Endothelial cell of umbilical vein (primary cell): ENCODE data around the gene MYH11. TPM values are rescaled to one million over a fixed set of nuclear protein-coding genes. Genes with fewer than 3 reads are reported as not detected.

Source experiments
- BruUV-seq: library from RNA; stranded (reverse); fragments of 400-500 nt; replicated peaks from 2 replicates; lab custom pipeline; 2021; lab: Mats Ljungman, UMichigan
- CTCF ChIA-PET: fragments of 300-600, 350-600 bp; sonication (Branson Sonifier 250); formaldehyde crosslinking; loops from one replicate; lab custom pipeline; 2021; ENCODE audit warnings: antibody characterized with exemption, inconsistent platforms; lab: Charles Lee
- POLR2A ChIA-PET: fragments of 300-600, 350-600 bp; sonication (Branson Sonifier 250); formaldehyde crosslinking; loops from one replicate; lab custom pipeline; 2021; ENCODE audit warnings: antibody characterized with exemption, inconsistent platforms; lab: Charles Lee
- DNase-seq: peaks from one replicate; pipeline ENCODE4 v3.0.0-alpha.2; 2011; ENCODE audit warnings: low read depth, low spot score
- FAIRE-seq: peaks from 2 replicates; lab custom pipeline; 2011; peaks lifted over from hg19 to GRCh38; lab: Jason Lieb, UNC
- H2AFZ ChIP-seq: 2 replicates; pipeline ENCODE4 v1.6.0; 2012; ENCODE audit warnings: low read depth, low read length, control low read depth, inconsistent platforms
- H3K27ac ChIP-seq: 2 replicates; pipeline ENCODE4 v1.5.1; 2011; ENCODE audit warnings: low read depth, mild to moderate bottlenecking, control low read depth, low read length, moderate library complexity; ENCODE audit not compliant: insufficient read depth
- H3K27me3 ChIP-seq, 2 experiments: 2 replicates each; pipeline versions ENCODE4 v1.6.0 to v1.6.1; 2011; ENCODE audit warnings: low read length in 2 of 2, mixed read lengths in 1 of 2; ENCODE audit not compliant: control insufficient read depth in 2 of 2, insufficient read depth in 2 of 2
- H3K36me3 ChIP-seq, 2 experiments: 2 replicates in 1 of 2; 3 replicates in 1 of 2; pipeline ENCODE4 v1.5.1; 2011; ENCODE audit warnings: low read length in 2 of 2, mild to moderate bottlenecking in 1 of 2, moderate library complexity in 1 of 2; ENCODE audit not compliant: control insufficient read depth in 2 of 2, insufficient read depth in 2 of 2; ENCODE audit errors: extremely low read depth in 1 of 2
- H3K4me1 ChIP-seq: 3 replicates; pipeline ENCODE4 v1.5.1; 2011; ENCODE audit warnings: mild to moderate bottlenecking, low read length; ENCODE audit not compliant: control insufficient read depth, insufficient read depth; ENCODE audit errors: extremely low read depth
- H3K4me2 ChIP-seq: 2 replicates; pipeline ENCODE4 v1.6.1; 2011; ENCODE audit warnings: low read length, control low read depth, mixed read lengths; ENCODE audit not compliant: insufficient read depth
- H3K4me3 ChIP-seq, 3 experiments: fragments of 200-600 bp in 1 of 3; sonication (generic), shearing (Covaris generic) in 1 of 3; replicated peaks in 1 of 3; 2 replicates each; pipeline ENCODE4 v1.5.1; 2011 to 2016; ENCODE audit warnings: control low read depth in 3 of 3, low read length in 3 of 3, mild to moderate bottlenecking in 2 of 3, inconsistent platforms in 1 of 3, low read depth in 1 of 3, moderate library complexity in 1 of 3; ENCODE audit not compliant: insufficient read depth in 1 of 3
- H3K79me2 ChIP-seq: 2 replicates; pipeline ENCODE4 v1.6.0; 2012; ENCODE audit warnings: low read length, inconsistent platforms; ENCODE audit not compliant: control insufficient read depth, insufficient read depth
- H3K9ac ChIP-seq: replicated peaks from 2 replicates; pipeline ENCODE3; 2011; ENCODE audit warnings: low read length, control low read depth; ENCODE audit not compliant: insufficient read depth; ENCODE audit errors: extremely low read depth
- H3K9me1 ChIP-seq: replicated peaks from 3 replicates; pipeline ENCODE4 v1.6.0; 2011; ENCODE audit warnings: mild to moderate bottlenecking, low read length; ENCODE audit not compliant: control insufficient read depth, insufficient read depth; ENCODE audit errors: extremely low read depth
- H3K9me3 ChIP-seq: replicated peaks from 2 replicates; pipeline ENCODE4 v1.5.1; 2012; ENCODE audit warnings: low read length, inconsistent platforms; ENCODE audit not compliant: control insufficient read depth, insufficient read depth
- H4K20me1 ChIP-seq: replicated peaks from 2 replicates; pipeline ENCODE3; 2011; ENCODE audit warnings: mild to moderate bottlenecking, low read length; ENCODE audit not compliant: control insufficient read depth, insufficient read depth; ENCODE audit errors: extremely low read depth
- EZH2 ChIP-seq: IDR thresholded peaks from 2 replicates; pipeline ENCODE4 v1.6.1; 2012; ENCODE audit warnings: borderline replicate concordance, low read depth, mild to moderate bottlenecking, moderate library complexity, low read length, inconsistent platforms; ENCODE audit not compliant: severe bottlenecking
- FOS ChIP-seq: IDR thresholded peaks from 2 replicates; pipeline ENCODE4 v1.6.1; 2011; ENCODE audit warnings: mild to moderate bottlenecking, low read length, moderate library complexity, borderline replicate concordance; ENCODE audit not compliant: insufficient read depth
- GATA2 ChIP-seq: IDR thresholded peaks from 2 replicates; pipeline ENCODE4 v1.7.0; 2011; ENCODE audit warnings: low read depth, mild to moderate bottlenecking, moderate library complexity, mixed read lengths, low read length; ENCODE audit not compliant: insufficient read length, insufficient read depth
- JUN ChIP-seq: IDR thresholded peaks from 2 replicates; pipeline ENCODE4 v1.6.1; 2011; ENCODE audit warnings: borderline replicate concordance, low read depth; ENCODE audit not compliant: insufficient read length, insufficient read depth
- MYC ChIP-seq: IDR thresholded peaks from one replicate; pipeline ENCODE4 v1.6.1; 2011; ENCODE audit warnings: mild to moderate bottlenecking, low read depth, low read length
- POLR2A ChIP-seq: IDR thresholded peaks from 2 replicates; pipeline ENCODE4 v1.6.1; 2012; ENCODE audit warnings: low read depth, mild to moderate bottlenecking, control low read depth, low read length
- POLR2AphosphoS5 ChIP-seq: IDR thresholded peaks from 2 replicates; pipeline ENCODE4 v1.6.1; 2012; ENCODE audit warnings: low read depth, mild to moderate bottlenecking, control low read depth, low read length, moderate library complexity; ENCODE audit not compliant: insufficient read depth
- dilution Hi-C: fragments of 300-500 bp; cut with MboI; formaldehyde crosslinking; loops from one replicate; pipeline ENCODE4 v1.15.0; 2019; ENCODE audit warnings: low sequenced_read_pairs; ENCODE audit not compliant: extremely low pct_ligation_motif_present
- intact Hi-C: fragments of 100-400 bp; cut with micrococcal nuclease; formaldehyde crosslinking; loops from one replicate; pipeline ENCODE4 v1.10.0; 2022
- polyA plus RNA-seq, 4 experiments: library from polyadenylated mRNA; depleted of rRNA in 3 of 4; stranded (reverse) in 3 of 4; unstranded in 1 of 4; fragments of >200 nt; gene quantifications; 2 replicates each; pipeline versions ENCODE4 v1.2.1 to v1.2.3, GENCODE V29; 2011 to 2012; ENCODE audit warnings: missing spikeins in 1 of 4
- total RNA-seq: library from RNA; stranded (reverse); gene quantifications from 2 replicates; pipeline ENCODE4 v1.2.3, GENCODE V29; 2021
- TF ChIP-seq, protein P1 (sequence below), 2 donors: IDR thresholded peaks; 1 replicate in 1 of 2; 2 replicates in 1 of 2; pipeline ENCODE4 v1.5.1; 2011; ENCODE audit warnings: low read length in 2 of 2, mild to moderate bottlenecking in 2 of 2, moderate library complexity in 2 of 2, control low read depth in 1 of 2, inconsistent platforms in 1 of 2, low read depth in 1 of 2; ENCODE audit not compliant: insufficient read depth in 1 of 2; ENCODE audit errors: extremely low read depth in 1 of 2
- TF ChIP-seq, protein P2 (sequence below): IDR thresholded peaks from 2 replicates; pipeline ENCODE4 v1.6.1; 2011; ENCODE audit not compliant: insufficient read depth, insufficient read length

MYH11 gene
- total and polyA plus RNA-seq, 2 donors (not counting 3 experiments of a cell fraction or from before 2014, with no cell fraction given) = not detected

DNA sequence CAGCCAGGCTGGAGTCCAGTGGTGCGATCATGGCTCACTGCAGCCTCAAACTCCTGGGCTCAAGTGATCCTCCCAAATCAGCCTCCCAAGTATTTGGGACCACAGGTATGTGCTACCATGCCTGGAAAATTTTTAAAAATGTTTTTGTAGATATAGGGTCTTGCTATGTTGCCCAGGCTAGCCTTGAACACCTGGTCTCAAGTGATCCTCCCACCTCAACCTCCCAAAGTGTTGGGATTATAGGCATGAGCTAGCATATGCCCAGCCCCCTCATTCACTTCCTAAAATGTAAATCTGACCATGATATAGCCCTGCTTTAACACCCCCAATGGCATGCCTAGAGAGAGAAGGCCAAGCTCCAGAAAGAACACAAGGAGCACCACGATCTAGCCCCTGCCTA is 108.2 kb downstream of the MYH11 start:
- no peaks in the 10 kb centered on the region for H3K27me3 ChIP-seq
- POLR2A ChIA-PET = no interaction called here
- no peaks in the 10 kb centered on the region for H3K4me1 ChIP-seq
- no peaks in the 10 kb centered on the region for H3K9me1 ChIP-seq
- no peaks in the 10 kb centered on the region for H3K79me2 ChIP-seq
- intact Hi-C loops = no loop called here
- DNase-seq (no peak), FAIRE-seq (no peak)
- TF ChIP-seq JUN (no peak), POLR2AphosphoS5 (no peak), POLR2A (no peak), MYC (no peak), EZH2 (no peak), FOS (no peak), GATA2 (no peak)
- TF ChIP-seq, protein P1, sequence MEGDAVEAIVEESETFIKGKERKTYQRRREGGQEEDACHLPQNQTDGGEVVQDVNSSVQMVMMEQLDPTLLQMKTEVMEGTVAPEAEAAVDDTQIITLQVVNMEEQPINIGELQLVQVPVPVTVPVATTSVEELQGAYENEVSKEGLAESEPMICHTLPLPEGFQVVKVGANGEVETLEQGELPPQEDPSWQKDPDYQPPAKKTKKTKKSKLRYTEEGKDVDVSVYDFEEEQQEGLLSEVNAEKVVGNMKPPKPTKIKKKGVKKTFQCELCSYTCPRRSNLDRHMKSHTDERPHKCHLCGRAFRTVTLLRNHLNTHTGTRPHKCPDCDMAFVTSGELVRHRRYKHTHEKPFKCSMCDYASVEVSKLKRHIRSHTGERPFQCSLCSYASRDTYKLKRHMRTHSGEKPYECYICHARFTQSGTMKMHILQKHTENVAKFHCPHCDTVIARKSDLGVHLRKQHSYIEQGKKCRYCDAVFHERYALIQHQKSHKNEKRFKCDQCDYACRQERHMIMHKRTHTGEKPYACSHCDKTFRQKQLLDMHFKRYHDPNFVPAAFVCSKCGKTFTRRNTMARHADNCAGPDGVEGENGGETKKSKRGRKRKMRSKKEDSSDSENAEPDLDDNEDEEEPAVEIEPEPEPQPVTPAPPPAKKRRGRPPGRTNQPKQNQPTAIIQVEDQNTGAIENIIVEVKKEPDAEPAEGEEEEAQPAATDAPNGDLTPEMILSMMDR (IDR thresholded peaks at IDR 0.05; ENCODE audit: extremely low read depth in 1 of 2, insufficient read depth in 1 of 2, low read depth in 1 of 2, low read length in 2 of 2) = no peak
- TF ChIP-seq, protein P2, sequence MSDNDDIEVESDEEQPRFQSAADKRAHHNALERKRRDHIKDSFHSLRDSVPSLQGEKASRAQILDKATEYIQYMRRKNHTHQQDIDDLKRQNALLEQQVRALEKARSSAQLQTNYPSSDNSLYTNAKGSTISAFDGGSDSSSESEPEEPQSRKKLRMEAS = no peak
- dilution Hi-C loops = no loop called here
- CTCF ChIA-PET = no interaction called here
- no peaks in the 10 kb centered on the region for H3K9me3 ChIP-seq
- H3K4me2 ChIP-seq = no peak overlapping the region
- no peak overlapping the region for H3K4me3 ChIP-seq
- H2AFZ ChIP-seq = no peak overlapping the region
- BruUV-seq = no TSS peak
- no peak overlapping the region for H3K9ac ChIP-seq
- H4K20me1 ChIP-seq = no peaks in the 10 kb centered on the region
- no peaks in the 10 kb centered on the region for H3K36me3 ChIP-seq
- H3K27ac ChIP-seq = no peak overlapping the region
